Measurements from ENCODE around the gene CDH15. TPM values are rescaled to one million over a fixed set of nuclear protein-coding genes. Genes with fewer than 3 reads are reported as not detected.

Gene CDH15
- total RNA-seq, 1 donor from 2014 or later: 0.16 TPM

GRCh38 chr16:89140981-89141883 lies 30.3 kb upstream of the CDH15 start:
- no peak for DNase-seq

GRCh38 chr16:89141884-89142267 lies 29.7 kb upstream of the CDH15 start:
- DNase-seq: no peak

- DNase-seq: no peak
Observed at GRCh38 chr16:89142474-89143195, 28.9 kb upstream of the CDH15 start.

DNA sequence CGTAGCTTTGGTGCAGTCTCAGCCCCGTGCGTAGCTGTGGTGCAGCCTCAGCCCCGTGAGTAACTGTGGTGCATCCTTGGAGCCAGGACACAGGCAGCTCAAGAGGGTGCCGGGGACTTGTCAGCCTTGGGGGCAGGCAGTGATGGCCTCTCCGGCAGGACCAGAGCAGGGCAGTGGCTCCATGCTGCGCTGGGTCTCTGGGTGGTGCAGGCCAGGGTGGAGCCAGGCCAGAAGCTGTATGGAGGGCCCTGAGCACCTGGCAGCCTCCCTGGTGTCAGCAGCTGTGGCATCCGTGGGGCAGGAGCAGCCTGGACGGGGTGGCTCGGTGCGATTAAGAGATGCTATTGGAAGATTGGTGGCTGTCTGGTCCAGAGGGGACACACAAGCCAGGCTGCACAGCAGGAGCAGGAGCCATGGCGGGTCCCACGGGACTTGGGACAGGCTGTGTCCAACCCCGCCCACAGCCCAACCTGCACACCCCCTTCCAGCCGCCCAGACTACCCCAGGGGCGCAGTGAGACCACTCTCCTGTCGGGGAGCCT lies 28.3 kb upstream of the CDH15 start:
- no peak for DNase-seq

GRCh38 chr16:89143911-89144675 lies 27.5 kb upstream of the CDH15 start:
- no peak for DNase-seq

DNA sequence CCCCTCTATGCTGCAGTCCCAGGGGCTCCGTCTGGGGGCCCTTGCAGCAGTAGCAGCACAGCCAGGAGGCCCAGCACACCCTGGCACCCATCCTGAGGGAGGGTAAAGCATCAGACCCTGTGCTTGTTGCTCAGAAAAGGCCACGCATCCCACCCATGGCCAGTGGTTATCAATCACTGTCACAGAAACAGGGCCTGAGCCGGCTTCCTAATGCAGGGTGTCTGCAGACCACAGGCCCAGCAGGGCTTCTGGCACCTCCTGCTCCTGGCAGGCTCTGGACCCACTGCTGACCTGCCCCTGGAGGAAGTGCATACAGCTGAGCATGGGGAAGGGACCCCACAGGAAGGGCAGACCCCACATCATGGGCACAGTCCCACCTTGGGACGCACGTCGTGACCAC lies 26.9 kb upstream of the CDH15 start:
- no peak for DNase-seq

DNA sequence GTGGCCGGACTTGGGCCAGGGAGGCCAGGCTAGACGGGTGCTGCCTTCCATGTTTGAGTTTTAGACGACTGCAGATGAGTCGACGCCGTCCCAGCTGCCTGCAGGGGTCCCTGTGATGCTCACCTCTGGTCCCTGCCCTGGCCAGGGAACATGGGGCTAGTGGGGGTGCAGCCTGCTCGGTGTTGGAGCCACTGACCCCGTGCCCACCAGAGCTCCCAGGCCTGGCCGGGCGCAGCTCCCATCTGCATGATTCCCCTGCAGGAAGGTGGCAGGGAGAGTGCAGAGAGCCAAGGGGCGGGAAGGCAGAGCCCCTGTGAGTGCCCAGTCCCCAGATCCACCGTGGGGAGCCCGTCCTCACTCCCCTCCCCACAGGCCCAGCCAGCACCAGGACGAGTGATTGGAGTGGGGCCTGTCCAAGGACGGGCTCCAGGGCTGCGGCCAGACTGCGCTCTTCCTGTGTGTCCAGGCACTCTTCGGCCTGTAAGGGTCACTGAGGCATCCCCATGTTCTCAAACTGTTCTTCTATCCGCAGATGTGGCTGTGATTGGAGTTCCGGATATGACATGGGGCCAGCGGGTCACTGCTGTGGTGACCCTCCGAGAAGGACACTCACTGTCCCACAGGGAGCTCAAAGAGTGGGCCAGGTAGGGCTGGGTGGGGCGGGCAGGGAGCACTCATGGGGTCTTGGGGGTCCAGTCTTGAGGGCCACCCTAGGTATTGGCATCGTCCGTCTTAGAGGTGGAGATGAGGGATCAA lies 26.0 kb upstream of the CDH15 start:
- no peak for DNase-seq

- no peak for DNase-seq
Observed at GRCh38 chr16:89146211-89147005, 25.1 kb upstream of the CDH15 start.

GRCh38 chr16:89147085-89147817 lies 24.3 kb upstream of the CDH15 start:
- no peak for DNase-seq

- DNase-seq: no peak
Observed at GRCh38 chr16:89149386-89149785, 22.2 kb upstream of the CDH15 start.

- DNase-seq: no peak
Observed at GRCh38 chr16:89150090-89150835, 21.3 kb upstream of the CDH15 start.

DNA sequence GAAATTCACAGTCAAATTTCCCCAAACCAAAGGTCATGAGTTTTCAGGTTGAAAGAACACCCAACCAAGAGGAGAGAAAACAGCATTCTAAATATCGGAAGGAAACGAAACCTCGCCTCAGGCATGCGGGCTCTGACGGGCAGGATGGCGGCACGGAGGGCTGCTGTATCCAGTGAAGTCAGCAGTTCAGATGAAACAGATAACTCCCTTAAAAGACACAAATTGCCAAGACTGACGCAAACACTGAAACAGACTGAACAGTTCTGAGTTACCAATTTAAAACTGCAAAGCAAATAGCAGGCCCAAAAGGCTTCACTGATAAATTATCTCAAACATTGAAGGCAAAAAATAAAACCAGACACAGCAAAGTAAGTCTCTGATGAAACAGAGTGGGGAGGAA lies 20.6 kb upstream of the CDH15 start:
- no peak for DNase-seq

GRCh38 chr16:89152831-89153700 lies 18.5 kb upstream of the CDH15 start:
- DNase-seq: no peak

DNA sequence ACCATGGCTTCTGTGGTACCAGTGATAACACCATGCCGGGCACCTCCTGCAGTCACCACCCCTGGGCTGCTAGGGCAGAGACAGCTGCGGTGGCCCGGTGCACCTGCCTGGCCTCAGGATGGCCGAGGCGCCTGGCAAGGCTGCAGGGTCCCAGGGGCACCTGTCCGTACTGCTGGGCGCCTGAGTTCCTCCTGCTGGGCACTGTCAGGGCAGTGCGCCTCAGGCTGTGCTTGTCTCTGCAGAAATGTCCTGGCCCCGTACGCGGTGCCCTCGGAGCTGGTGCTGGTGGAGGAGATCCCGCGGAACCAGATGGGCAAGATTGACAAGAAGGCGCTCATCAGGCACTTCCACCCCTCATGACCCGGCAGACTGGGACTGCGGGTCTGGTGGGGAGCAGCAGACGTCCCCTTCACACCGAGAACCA lies 17.7 kb upstream of the CDH15 start:
- DNase-seq: no peak

GRCh38 chr16:89154390-89155183 lies 17.0 kb upstream of the CDH15 start:
- no peak for DNase-seq

GRCh38 chr16:89155184-89155679 lies 16.3 kb upstream of the CDH15 start:
- DNase-seq: no peak

Data from occipital lobe (tissue), 2 donors.